HL-60 (cell line): ENCODE results near the gene DENND10.

Experiments used
- CTCF ChIP-seq: IDR thresholded peaks from one replicate; pipeline ENCODE4 v1.5.1; 2011; ENCODE audit warnings: low read length, control low read depth, inconsistent platforms; ENCODE audit not compliant: insufficient read depth
- GABPA ChIP-seq: IDR thresholded peaks from 2 replicates; pipeline ENCODE4 v1.6.1; 2012; ENCODE audit warnings: low read depth
- POLR2AphosphoS5 ChIP-seq: IDR thresholded peaks from 2 replicates; pipeline ENCODE4 v1.6.1; 2012; ENCODE audit warnings: low read depth
- REST ChIP-seq: IDR thresholded peaks from 2 replicates; pipeline ENCODE4 v1.6.1; 2012; ENCODE audit warnings: low read depth; ENCODE audit not compliant: insufficient replicate concordance
- SPI1 ChIP-seq: IDR thresholded peaks from 2 replicates; pipeline ENCODE4 v1.6.1; 2012; ENCODE audit warnings: low read depth, mild to moderate bottlenecking, borderline replicate concordance

- TF ChIP-seq CTCF (no peak), POLR2AphosphoS5 (no peak), REST (no peak), SPI1 (no peak), GABPA (no peak)
These were observed 45.8 kb downstream of the DENND10 start for GRCh38 chr10:119149729-119150128.
